Measurements from ENCODE around the gene EEF1AKMT1.

DNA sequence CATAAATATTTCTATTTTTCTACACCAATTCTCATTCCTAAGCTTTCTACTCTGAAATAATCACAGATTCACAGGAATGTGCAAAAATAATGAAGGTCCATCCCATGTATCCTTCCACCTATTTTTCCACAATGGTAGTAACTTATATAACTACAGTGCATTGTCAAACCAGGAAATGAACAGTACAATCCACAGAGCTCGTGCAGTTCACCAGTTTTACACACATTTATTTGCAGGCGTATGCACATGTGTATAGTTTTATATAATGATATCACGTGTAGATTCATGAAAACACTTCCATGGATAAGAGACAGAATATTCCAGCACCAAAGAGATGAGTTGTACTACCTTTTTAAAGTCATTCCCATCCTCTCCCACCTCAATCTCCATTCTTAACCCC is 12.9 kb downstream of the EEF1AKMT1 start:
- TF ChIP-seq SP1 (IDR thresholded peaks at IDR 0.05), result no peak
- TF ChIP-seq ZNF384 (IDR thresholded peaks at IDR 0.05), result no peak
- no peak for TF ChIP-seq FOXM1 (IDR thresholded peaks at IDR 0.05; ENCODE audit: borderline replicate concordance)
- TF ChIP-seq SUZ12 (IDR thresholded peaks at IDR 0.05), result no peak
- TF ChIP-seq BHLHE40 (IDR thresholded peaks at IDR 0.05; ENCODE audit: borderline replicate concordance), result no peak
- no peak for TF ChIP-seq LEF1 (IDR thresholded peaks at IDR 0.05; ENCODE audit: borderline replicate concordance)
- no peak for TF ChIP-seq FOXA1 (IDR thresholded peaks at IDR 0.05)
- TF ChIP-seq PKNOX1 (IDR thresholded peaks at IDR 0.05), result no peak
- no peak for TF ChIP-seq FOXK2 (IDR thresholded peaks at IDR 0.05)
- no peak for TF ChIP-seq ELF4 (IDR thresholded peaks at IDR 0.05)
- no peak for TF ChIP-seq TARDBP (IDR thresholded peaks at IDR 0.05)
- no peak for TF ChIP-seq HDGF (IDR thresholded peaks at IDR 0.05; ENCODE audit: borderline replicate concordance)
- TF ChIP-seq NFRKB (IDR thresholded peaks at IDR 0.05), result no peak
- TF ChIP-seq L3MBTL2 (conservative IDR thresholded peaks at IDR 0.05), result no peak
